OCI-LY7 (cell line): Measurements from ENCODE around the gene TMEM44. TPM values are rescaled to one million over a fixed set of nuclear protein-coding genes. Genes with fewer than 3 reads are reported as not detected.
A peak's percentile ranks its signal among the peaks of the same experiment; 100 is the strongest.

Experiments
- BruUV-seq: library from RNA; stranded (reverse); fragments of 400-500 nt; replicated peaks from 2 replicates; lab custom pipeline; 2021; lab: Mats Ljungman, UMichigan
- CTCF ChIA-PET: fragments of 300-600 bp; sonication (Branson Sonifier 250); formaldehyde crosslinking; loops from one replicate; lab custom pipeline; 2022; ENCODE audit warnings: antibody characterized with exemption; ENCODE audit not compliant: unreplicated experiment; lab: Charles Lee
- POLR2A ChIA-PET: fragments of 300-600 bp; sonication (Branson Sonifier 250); formaldehyde crosslinking; loops from one replicate; lab custom pipeline; 2022; ENCODE audit warnings: antibody characterized with exemption; lab: Charles Lee
- DNase-seq: peaks from one replicate; pipeline ENCODE4 v3.0.0-alpha.2; 2015; ENCODE audit warnings: low spot score
- H2AFZ ChIP-seq: fragments of 200-600 bp; sonication (generic), shearing (Covaris generic); 2 replicates; pipeline ENCODE4 v1.6.1; 2014; ENCODE audit warnings: mild to moderate bottlenecking, antibody characterized with exemption, low read length, moderate library complexity
- H3K27ac ChIP-seq: fragments of 200-600 bp; sonication (generic); 2 replicates; pipeline ENCODE4 v1.5.1; 2014; ENCODE audit warnings: mixed run types, low read depth, mild to moderate bottlenecking, moderate library complexity, low read length, inconsistent platforms; ENCODE audit not compliant: poor library complexity, severe bottlenecking
- H3K36me3 ChIP-seq: fragments of 200-600 bp; sonication (generic); 2 replicates; pipeline ENCODE4 v1.6.1; 2014; ENCODE audit warnings: mild to moderate bottlenecking, antibody characterized with exemption, low read length, moderate library complexity, mixed read lengths; ENCODE audit not compliant: insufficient read depth
- H3K4me1 ChIP-seq: fragments of 200-600 bp; sonication (generic); 2 replicates; pipeline ENCODE4 v1.5.1; 2014; ENCODE audit warnings: mild to moderate bottlenecking, low read length; ENCODE audit not compliant: insufficient read depth, poor library complexity, severe bottlenecking
- H3K4me2 ChIP-seq: fragments of 200-600 bp; sonication (generic); 2 replicates; pipeline ENCODE4 v1.6.1; 2014; ENCODE audit warnings: mild to moderate bottlenecking, low read length
- H3K4me3 ChIP-seq: fragments of 200-600 bp; sonication (generic); 2 replicates; pipeline ENCODE4 v1.5.1; 2014; ENCODE audit warnings: mild to moderate bottlenecking, low read depth, low read length; ENCODE audit not compliant: poor library complexity, severe bottlenecking
- H3K79me2 ChIP-seq: fragments of 200-600 bp; sonication (generic); 2 replicates; pipeline ENCODE4 v1.6.1; 2016; ENCODE audit warnings: low read depth, mild to moderate bottlenecking, low read length, moderate library complexity, mixed read lengths; ENCODE audit not compliant: insufficient read depth
- H3K9me2 ChIP-seq: fragments of 200-600 bp; sonication (generic); 2 replicates; pipeline ENCODE4 v1.6.1; 2016; ENCODE audit warnings: mild to moderate bottlenecking, low read length, mixed read lengths; ENCODE audit not compliant: insufficient read depth
- H3K9me3 ChIP-seq: fragments of 200-600 bp; sonication (generic); 2 replicates; pipeline ENCODE4 v1.6.1; 2014; ENCODE audit warnings: mild to moderate bottlenecking, mixed run types, low read length, mixed read lengths
- H4K20me1 ChIP-seq: fragments of 200-600 bp; sonication (generic); 2 replicates; pipeline ENCODE4 v1.6.1; 2014; ENCODE audit warnings: mild to moderate bottlenecking, antibody characterized with exemption, low read length, moderate library complexity, mixed read lengths; ENCODE audit not compliant: insufficient read depth
- CTCF ChIP-seq: fragments of 200-600 bp; sonication (generic); conservative IDR thresholded peaks from 2 replicates; pipeline ENCODE4 v1.5.1; 2014; ENCODE audit warnings: mild to moderate bottlenecking, antibody characterized with exemption, low read length, moderate library complexity, mixed read lengths
- EZH2phosphoT487 ChIP-seq: fragments of 200-600 bp; sonication (generic); IDR thresholded peaks from 2 replicates; pipeline ENCODE4 v1.6.1; 2018; ENCODE audit warnings: low read depth, borderline replicate concordance, mild to moderate bottlenecking, mixed run types, antibody characterized with exemption, low read length, moderate library complexity, mixed read lengths
- intact Hi-C: fragments of 100-400 bp; cut with micrococcal nuclease; formaldehyde crosslinking; loops from one replicate; pipeline ENCODE4 v1.10.0; 2022; ENCODE audit not compliant: unreplicated experiment
- total RNA-seq, 2 experiments: library from RNA; depleted of rRNA in 1 of 2; stranded (reverse); fragments of >200 nt in 1 of 2; shearing (Covaris generic) in 1 of 2; gene quantifications; 2 replicates each; pipeline ENCODE4 v1.2.3, GENCODE V29; 2014 to 2022

Gene TMEM44
- total RNA-seq, 2 experiments from 2014 or later: 8.8 to 22.9 TPM

DNA sequence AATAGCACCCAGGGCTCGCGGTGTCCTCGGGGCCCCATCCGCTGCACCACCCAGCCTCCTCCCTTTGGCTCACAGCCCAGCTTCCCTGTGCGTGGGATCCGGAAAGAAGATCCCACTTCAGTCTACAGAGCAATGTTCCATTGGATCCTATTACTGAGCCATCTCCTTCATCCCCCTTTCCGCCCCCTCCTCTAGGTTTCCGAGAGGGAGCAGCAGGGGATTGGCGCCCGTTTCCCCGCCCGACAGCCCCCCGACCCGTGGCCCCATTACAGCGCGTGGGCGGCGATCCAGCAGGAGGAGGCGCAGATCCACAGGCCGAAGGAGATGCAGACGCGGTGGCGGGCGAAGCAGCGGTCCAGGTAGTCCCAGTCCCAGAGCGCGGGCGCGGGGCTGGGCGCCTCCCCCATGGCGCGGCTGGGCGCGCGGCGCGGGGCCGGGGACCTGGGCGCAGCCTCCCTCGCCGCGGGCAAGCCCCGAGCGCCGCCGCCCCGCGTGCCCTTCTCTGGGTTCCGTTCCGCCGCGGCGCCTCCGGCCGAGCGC is 340 bp downstream of the TMEM44 start:
- no peak overlapping the region for H3K27ac ChIP-seq
- H2AFZ ChIP-seq: peak overlapping the region; percentile 81
- intact Hi-C loops: loop anchor here (1.0 kb wide), 2 partner anchors 39 to 188 kb away; partner anchors contain the start of gene LSG1
- no peak for TF ChIP-seq EZH2phosphoT487
- no peak for TF ChIP-seq CTCF
- DNase-seq: no peak
- H3K4me2 ChIP-seq: peak overlapping the region; percentile 71
- H3K4me3 ChIP-seq: peak overlapping the region; percentile 72
- no peaks in the 10 kb centered on the region for H4K20me1 ChIP-seq
- BruUV-seq: no TSS peak
- no peaks in the 10 kb centered on the region for H3K9me3 ChIP-seq
- H3K36me3 ChIP-seq: no peaks in the 10 kb centered on the region; the same call in 1 of the 2 replicates
- no peaks in the 10 kb centered on the region for H3K9me2 ChIP-seq
- POLR2A ChIA-PET: no interaction called here
- H3K79me2 ChIP-seq: no peaks in the 10 kb centered on the region
- CTCF ChIA-PET: interaction anchor here (0.6 kb wide), 1 partner anchor 222 kb away, joined by 3 read pairs; no protein-coding TSS in a partner anchor
- H3K4me1 ChIP-seq: peaks cover 3% of the 10 kb centered on the region

- POLR2A ChIA-PET: no interaction called here
- H3K36me3 ChIP-seq: no peaks in the 10 kb centered on the region; the same call in 1 of the 2 replicates
- BruUV-seq: TSS peak; percentile 53
These were observed 902 bp downstream of the TMEM44 start for GRCh38 chr3:194632226-194632808.

More at GRCh38 chr3:194632226-194632808, 902 bp downstream of the TMEM44 start:
- Histone ChIP-seq H3K27ac (no peak overlapping the region), H3K79me2 (no peaks in the 10 kb centered on the region), H4K20me1 (no peaks in the 10 kb centered on the region), H2AFZ (peak overlapping the region; percentile 81; the same call in 1 of the 2 replicates), H3K4me3 (peak overlapping the region; percentile 72), H3K4me2 (peak overlapping the region; percentile 71), H3K9me3 (no peaks in the 10 kb centered on the region), H3K4me1 (peaks cover 3% of the 10 kb centered on the region), H3K9me2 (no peaks in the 10 kb centered on the region)
- intact Hi-C loops: no loop called here
- no peak for DNase-seq
- TF ChIP-seq CTCF: no peak
- TF ChIP-seq EZH2phosphoT487: no peak
- CTCF ChIA-PET: interaction anchor here (0.6 kb wide), 1 partner anchor 222 kb away, joined by 3 read pairs; no protein-coding TSS in a partner anchor
